ENCODE data around the gene BANF2. TPM values are rescaled to one million over a fixed set of nuclear protein-coding genes. Genes with fewer than 3 reads are reported as not detected.
A peak's percentile ranks its signal among the peaks of the same experiment; 100 is the strongest.

Gene BANF2
- total RNA-seq, 1 experiment from 2014 or later = not detected

DNA sequence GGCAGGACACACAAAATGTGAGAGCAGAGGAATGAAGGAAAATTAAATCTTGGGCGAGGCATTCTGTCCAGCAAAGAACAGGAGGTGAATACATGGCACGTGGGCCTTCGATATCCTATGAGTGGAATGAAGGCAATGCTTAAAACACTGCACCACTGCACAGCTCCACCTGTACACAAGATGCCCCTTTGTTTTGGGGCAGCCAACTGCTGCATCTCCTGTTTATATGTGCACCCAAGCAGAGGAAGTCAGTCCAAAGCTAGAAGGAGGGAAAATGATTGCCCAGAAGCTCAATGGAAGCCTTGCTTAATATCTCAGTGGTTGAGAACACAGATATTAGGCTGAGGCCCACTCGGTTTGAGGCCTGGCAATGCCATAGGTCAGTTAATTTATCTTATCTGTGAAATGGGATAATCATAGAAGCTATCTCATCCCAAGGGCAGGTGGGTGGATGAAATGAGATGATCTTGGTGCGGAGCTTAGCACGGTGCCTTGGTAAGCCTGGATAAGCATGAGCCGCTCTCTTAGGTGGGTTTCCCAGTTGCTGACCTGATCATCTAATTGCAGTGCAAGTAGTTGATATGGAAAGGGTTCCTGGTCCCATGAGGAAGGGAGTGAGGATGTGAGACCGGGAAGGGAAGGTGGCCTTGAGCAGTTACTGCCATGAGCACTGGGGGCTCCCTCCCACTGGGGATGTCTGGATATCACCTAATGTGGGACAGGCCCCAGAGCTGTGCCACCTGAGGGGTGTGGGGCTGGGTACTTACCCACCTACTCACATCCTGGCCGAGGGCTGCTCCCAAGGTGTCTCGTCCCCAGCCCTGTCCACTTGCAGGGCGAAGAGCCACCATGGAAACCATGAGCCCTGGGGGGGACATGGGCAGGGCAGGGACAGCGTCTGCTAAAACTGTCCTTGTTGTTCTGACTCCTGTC is 9.9 kb downstream of the BANF2 start:
- DNase-seq (ENCODE audit: low spot score) = no peak

DNA sequence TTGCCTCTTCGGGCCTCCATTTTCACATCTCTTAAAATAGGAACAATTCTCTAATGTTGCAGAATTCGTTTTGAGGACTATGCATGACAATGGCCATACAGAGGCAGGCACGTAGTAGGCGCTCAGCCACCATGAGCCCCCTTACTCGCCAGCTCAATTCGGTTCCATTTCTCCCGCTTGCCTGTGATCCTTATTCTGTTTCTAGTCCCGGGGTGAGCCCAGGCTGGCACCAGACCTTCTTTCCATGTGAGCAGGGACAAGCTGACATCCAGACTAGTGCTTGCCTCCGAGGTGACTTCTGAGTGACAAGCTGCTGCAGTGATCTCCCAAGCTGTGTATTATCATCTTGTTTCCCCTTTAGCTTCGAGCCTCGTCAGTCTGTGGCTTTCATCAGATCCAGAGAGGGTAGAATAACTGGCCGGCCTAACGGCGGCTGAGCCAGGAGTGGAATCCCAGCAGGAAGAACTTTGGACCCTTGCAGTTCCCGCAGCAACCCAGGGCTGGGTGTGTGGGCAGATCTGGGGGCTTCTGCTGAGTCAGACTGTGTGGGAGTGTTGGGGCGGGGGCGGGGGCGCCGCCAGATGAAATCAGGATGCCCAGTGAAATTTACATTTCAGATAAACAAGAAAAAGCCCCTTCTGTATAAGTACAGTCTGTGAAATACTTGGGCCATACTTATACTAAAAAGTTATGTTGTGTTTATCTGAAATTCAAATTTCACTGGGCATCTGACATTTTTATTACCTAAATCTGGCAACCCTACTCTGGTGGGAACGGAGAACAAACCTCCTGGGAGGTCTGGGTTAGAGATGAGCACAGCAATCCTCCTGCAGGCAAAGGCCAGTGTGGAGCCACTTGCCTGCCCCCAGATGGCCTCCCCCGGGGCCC is 10.9 kb downstream of the BANF2 start:
- DNase-seq (ENCODE audit: low spot score) = no peak

DNA sequence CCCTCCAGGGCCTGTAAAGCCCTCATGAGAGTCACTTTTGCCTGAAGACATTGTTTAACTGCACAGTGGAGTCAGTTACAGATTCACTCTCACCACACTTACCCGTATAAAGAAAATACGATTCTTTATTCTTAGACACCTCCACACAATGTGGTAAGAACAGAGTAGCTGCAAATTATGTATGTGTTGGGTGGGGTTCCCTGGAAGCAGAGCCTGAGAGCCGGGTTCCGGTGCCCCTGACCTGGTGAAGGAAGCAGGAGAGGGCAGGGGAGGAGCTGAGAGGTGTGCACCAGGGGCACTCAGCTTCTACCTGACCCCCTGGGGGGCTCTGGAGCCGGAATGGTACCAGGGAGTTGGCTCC is 11.5 kb downstream of the BANF2 start:
- DNase-seq (ENCODE audit: low spot score) = no peak

DNA sequence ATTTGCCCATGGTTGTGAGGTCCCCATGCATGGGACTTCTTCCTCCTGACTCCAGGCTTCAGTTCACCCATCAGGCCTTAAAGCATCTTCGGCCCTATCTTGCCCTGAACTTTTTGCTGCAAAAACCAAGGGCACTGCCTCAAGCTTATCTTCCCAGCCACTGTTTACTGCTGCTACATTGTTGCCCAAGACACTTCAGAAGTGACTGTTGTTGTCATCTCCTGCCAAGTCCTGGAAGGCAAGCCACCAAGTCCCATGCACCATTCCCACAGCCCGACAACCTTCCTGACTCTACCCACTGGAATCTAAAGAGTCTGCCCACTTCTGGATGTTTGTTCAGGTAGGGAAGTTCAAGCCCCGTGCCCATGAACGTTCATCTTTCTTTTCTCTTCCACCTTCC is 12.4 kb downstream of the BANF2 start:
- no peak for DNase-seq (ENCODE audit: low spot score)

DNA sequence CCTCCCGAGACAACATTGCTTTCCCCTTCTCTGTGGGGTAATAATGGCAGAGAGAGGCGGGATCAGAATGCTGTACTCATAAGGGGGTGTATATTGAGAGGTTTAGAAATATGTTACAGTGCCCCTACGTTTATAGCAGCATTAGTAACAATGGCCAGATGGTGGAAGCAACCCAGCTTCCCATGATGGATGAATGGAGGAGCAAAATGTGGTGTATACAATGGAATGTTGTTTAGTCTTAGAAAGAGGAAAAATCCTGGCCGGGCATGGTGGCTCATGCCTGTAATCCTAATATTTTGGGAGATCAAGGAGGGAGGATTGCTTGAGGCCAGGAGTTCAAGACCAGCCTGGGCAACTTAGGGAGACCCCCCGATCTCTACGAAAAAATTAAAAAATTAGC is 12.9 kb downstream of the BANF2 start:
- DNase-seq (ENCODE audit: low spot score) = no peak

DNA sequence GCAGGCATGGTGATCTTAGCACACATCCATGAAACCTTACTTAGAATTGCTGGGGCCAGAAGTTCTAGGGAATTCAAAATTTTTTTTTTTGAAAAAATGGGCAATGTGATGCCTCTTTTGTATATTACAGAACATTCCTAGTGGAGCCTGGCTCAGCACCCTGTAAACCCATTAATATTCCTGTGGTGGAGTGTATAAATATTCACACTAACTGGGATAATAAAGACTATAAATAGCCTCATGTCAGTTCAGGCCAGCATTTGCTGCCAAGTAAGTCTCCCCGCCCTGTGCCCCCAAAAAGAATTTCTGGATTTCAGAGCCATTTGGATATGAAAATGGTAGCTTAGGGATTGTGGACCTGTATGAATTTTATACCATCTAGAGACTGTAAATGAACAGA is 14.8 kb downstream of the BANF2 start:
- no peak for DNase-seq (ENCODE audit: low spot score)

DNA sequence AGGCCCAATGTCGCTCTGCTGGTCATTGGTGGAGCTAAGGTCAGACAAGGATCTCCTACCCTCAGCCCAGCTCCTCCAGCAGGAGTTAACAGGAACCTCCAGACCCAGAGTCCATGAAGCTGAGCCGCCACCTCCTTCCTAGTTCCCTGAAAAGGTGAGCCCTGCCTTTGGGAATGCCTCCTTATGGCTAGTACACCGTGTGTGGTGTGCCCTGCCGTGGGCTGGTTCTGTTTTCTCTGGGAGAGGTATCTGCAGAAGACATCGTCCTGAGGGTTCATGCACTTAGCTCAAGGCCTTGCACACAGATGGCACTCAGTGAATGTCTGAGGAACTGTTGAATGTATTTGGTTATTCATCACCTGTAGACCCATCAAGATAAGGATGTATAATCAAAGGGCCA is 15.3 kb downstream of the BANF2 start:
- DNase-seq (ENCODE audit: low spot score) = no peak

DNA sequence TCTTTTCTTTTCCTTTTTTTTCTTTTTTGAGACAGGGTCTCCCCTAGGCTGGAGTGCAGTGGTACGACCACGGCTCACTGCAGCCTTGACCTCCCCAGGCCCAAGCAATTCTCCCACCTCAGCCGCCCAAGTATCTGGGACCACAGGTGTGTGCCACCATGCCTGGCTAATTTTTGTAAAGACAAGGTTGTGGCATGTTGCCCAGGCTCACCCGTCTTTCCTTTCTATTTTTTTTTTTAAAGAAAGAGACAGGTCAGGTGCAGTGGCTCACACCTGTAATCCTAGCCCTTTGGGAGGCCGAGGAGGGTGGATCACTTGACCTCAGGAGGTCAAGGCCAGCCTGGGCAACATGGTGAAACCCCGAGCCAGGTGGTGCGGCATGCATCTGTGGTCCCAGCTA is 16.6 kb downstream of the BANF2 start:
- DNase-seq (ENCODE audit: low spot score) = no peak

DNA sequence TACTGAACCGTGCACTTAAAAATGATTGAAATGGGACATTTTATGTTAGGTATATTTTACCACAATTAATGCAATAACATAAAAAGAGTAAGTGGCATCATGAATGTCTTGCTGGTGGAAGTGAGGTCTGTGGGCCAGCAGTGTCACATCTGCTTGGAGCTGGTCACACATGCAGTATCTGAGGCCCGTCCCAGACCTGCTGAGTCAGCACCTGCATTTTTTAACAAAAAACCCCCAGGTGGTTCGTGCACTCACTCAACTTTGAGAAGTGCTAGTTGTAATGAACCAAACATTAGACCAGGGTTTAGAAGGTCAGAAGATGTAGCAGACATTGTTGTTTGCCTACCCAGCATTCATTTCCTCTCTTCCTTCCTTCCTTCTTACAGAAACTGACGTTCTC is 21.0 kb downstream of the BANF2 start:
- no peak for DNase-seq (ENCODE audit: low spot score)

DNA sequence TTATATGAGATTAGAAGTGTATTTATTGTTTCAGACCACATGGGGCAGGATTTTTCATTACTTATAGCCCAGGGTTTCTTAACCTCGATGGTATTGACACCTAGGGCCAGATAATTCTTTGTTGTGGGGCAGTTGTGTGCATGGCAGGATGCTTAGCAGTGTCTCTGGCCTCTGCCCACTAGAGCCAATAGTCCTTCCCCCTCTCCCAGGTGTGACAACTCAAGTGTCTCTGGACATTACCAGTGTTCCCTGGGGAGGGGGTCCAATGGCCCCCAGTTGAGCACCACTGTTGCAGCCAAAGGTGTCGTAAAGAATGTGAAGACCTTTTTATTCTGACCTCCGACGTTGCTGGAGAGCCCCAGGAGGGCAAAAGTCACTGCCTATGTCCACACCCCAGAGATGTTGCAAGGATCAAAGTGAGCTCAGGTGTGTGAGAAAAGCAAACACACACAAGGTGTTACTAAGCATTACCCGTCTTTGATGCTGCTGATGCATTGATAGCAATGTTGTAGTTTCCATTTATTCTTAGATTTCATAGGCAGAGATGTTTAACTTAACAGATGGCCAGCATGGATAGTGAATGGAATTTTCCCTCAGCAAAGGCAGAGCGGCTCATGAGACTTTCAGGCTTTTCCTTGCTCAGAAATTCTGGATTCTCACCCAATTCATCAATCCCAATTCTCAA is 22.2 kb downstream of the BANF2 start:
- peak; percentile 13 for DNase-seq (ENCODE audit: low spot score)

DNA sequence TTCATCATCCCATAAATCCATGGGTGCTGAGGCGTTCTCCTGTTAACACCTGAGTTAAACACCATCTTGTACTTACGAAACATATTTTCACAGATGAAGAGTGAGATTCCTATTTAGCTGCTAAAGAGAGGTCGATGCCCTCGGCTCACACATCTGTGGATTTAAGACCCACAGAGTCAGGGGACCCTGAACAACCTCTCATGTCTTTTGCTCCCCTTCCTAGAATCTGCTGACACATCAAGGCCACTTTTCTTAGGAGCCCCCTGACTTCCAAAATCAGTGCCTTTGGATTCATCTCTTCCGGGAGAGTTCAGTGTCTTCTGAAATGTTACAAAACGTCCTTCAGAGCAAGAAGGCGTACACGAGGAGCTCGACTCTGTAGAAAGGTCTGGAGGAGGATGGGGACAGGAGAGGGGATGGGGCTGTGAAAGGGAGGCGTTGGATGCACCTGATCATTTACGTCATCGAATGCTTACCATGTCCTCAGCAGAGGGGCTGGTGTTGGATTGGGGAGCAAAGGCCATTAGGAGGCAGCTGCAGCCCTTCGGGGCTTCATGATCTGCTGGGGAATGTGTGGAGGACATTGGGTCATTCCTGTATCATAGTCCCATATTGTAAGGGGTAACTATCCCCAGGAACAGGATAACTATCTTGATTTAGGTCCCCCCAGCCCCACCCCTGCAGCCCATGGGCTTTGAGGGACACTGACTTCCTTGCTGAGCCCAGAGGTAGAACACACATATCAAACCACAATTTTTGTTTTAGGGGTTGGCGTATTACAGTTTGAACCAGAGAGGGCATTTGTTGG is 22.9 kb downstream of the BANF2 start:
- no peak for DNase-seq (ENCODE audit: low spot score)

DNA sequence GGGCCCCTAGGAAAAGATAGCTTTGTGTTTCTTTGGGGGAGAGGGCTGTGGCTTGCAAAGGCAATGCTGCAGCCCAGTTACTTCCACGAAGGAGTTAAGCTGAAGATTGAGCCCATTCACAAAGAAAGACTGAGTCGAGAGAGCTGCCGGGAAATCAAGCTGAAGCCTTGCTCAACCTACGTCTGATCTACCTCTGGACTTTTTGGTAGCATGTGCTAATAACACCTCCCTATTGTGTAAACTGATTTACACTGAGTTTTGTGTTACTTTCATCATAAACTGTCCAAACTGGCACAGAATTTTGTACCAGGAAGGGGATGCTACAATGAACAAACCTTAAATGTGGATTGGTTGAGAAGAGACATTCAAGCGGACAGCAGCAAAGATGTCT is 23.5 kb downstream of the BANF2 start:
- DNase-seq (ENCODE audit: low spot score) = no peak

DNA sequence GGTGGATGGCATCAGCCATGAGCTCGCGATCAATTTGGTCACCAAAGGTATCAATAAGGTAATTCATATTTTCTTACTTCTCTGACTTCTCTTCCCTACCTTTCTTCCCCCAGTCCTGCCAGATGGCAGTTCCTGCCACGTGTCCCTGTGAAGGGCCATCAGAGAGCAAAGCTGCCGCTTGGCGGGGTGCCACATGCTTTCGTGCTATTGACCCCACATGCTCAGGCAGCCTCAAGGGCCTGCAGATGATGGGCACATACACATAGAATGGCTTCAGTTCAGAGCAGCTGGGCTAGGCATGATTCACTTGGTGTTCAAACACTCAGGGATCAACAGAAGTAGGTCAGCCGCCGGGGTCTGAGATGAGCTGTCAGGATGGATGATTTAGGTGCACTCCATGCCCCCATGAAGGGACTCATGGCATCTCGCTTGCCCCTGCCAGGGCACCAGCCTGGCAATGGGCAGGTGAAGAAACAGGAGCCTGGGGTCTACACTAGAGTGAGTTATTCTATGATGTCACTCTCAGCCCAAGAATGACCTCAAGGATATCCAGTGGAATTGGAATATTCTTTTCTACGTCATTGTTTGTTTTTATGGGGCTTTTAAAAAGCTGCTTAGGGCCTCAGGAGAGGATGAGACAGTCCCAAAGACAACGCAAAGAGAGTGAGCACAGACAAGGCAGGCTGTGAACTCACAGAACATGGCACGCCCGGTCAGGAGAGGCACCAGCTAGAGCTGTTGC is 25.5 kb downstream of the BANF2 start:
- no peak for DNase-seq (ENCODE audit: low spot score)

DNA sequence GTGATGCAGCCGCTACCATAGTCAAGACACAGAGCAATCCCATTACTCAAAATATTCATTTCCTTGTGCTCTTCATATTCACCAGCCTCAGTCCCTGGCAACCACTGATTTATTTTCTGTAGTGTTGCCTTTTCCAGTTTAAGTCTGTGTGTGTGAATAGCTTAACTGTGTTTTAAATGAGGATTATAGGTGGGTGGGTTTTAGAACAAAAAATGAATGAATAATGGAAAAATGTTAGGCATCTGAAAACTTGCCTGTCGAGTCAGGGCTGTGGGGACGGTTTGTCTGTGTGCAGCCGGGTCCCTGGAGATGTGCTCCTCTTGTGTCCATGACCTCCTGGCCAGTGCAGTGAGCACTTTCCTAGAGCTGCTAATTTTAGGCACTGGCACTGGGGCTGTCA is 27.1 kb downstream of the BANF2 start:
- DNase-seq (ENCODE audit: low spot score) = no peak

DNA sequence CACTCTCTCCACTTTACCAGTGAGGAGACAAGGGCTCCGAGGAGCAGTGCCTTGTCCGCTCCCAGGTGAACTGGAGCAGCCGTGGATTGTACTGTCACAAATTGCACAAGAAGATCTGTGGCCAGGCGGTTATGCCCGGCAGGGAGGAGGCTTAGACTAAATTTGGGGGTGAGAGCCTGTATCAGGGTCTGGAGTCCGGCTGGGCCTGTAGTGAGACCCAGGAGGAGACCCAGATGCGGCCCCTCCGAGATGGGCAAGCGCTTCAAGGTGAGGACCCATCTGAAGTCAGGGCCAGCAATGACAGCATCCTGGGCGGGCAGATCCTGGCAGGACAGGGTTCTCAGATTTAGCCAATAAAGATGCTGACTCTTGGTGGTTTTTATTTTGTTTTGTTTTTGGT is 27.6 kb downstream of the BANF2 start:
- DNase-seq (ENCODE audit: low spot score) = no peak

DNA sequence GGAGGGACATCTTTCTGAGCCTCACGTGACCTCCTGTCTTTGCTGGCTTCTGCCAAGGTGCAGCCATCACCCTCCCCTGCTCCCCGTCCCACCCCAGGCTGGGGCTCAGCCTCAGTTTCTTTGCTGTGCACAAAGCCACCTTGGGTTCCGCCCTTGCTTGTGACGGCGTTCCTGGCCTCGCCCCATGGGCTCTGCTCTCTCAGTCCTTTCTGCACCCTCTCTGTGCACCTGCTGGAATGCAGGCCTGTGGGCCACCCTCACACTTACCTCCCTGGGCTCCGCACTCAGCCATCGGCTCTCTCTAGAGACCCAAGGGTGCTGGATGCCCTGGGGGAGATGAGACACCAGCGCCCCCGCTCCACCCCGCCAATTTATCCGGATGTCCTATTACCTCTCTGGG is 28.3 kb downstream of the BANF2 start:
- no peak for DNase-seq (ENCODE audit: low spot score)

DNA sequence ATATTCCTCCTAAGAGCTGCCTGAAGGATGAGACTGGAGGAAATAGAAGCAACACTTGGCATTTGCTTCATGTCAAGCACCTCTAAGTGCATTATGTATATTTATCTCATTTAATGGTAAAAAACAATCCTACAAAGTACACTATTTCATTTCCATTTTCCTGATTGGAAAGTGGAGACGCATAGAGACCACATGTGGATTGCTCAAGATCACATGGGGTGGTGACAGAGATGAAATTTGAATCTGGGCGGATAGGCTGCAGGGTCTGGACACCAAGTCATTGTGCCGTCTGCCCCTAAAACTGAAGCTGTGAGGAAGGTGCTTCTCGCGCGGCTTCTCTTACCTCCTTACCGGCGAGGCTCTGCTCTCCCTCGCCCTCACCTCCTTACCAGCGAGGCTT is 30.3 kb downstream of the BANF2 start:
- DNase-seq (ENCODE audit: low spot score) = no peak

DNA sequence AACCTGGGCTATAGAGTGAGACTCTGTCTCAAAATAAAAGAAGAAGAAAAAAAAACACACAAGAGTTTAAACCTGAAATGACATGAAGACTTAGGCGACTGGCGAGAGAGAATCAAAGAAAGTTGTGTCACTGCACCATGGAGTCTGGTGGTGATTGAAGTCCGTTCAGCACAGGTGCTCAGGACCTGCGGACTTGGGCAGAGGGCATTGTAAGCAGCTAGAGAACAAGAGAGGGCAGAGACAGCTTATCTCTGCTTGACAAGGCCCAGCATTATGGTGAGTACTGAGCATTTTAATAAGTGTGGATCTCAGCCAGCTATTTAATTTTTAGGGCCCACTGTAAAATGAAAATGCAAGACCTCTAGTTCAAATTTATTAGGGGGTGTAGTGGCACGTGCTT is 31.5 kb downstream of the BANF2 start:
- no peak for DNase-seq (ENCODE audit: low spot score)

DNA sequence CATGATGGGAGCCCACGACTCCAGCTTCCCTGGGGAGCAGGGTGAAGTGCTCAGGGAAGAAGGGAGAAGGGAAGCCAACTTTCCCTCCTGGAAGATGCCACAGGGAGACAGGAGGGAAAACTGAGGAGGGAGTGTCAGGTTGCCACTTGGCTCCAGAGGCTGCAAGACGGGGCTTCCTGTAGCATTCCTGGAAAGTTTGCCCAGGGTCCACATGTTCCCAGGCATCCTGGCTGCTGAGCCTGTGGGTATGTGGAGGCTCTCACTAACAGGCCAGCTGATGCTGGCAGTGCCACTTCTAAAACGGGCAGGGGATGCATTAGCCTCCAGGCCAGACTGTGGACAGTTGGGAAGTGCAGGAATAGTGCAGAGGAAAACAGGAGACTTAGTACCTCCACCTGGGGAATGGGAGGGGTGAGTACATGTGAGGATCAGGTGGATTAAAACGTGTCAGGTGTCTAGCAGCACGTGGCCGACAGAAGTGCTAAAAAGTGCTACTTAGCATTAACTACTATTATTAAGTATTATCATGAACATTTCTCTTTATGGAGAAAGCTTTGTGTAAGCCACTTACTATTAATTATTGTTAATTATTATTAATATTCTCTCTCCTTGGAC is 33.2 kb downstream of the BANF2 start:
- DNase-seq (ENCODE audit: low spot score) = no peak

DNA sequence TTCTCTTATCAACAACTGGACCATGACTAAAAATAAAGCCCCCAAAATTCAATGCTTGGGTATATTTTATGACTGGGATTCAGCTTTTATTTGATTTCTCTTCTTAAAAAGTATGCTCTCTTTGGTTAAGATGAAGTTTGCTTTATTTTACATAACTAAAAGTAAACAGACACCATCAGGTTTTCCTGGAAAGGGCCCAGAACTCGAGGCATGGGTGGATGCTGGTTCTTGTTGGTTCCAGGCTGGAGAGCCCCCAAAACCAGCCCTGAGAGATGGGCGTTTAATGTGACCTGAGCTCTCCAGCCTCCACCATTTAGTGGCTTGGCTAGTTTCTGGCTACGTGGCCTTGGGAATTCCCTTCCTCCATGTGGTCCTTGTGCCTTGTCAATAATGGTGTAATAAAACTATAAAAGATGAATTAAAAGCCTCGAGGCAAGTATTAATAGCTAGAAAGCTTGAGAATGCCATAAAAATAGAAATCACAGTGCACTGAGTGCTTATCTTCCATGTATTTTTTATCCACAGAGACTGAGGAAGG is 34.1 kb downstream of the BANF2 start:
- no peak for DNase-seq (ENCODE audit: low spot score)
